Endothelial cell (in vitro differentiated cells): Measurements from ENCODE around the gene MAPK8IP1. TPM values are rescaled to one million over a fixed set of nuclear protein-coding genes. Genes with fewer than 3 reads are reported as not detected.

Experiments used
- DNase-seq: peaks from one replicate; pipeline ENCODE4 v3.0.0; 2021; ENCODE audit warnings: low spot score
- H3K27ac Mint-ChIP-seq: one replicate; pipeline ENCODE4 v1.8.0; 2021; ENCODE audit warnings: mixed read lengths, inconsistent platforms; ENCODE audit not compliant: unreplicated experiment
- H3K27me3 Mint-ChIP-seq: one replicate; pipeline ENCODE4 v1.8.0; 2021; ENCODE audit warnings: mild to moderate bottlenecking, moderate library complexity, mixed read lengths, inconsistent platforms; ENCODE audit not compliant: unreplicated experiment
- H3K36me3 Mint-ChIP-seq: one replicate; pipeline ENCODE4 v1.8.0; 2021; ENCODE audit warnings: mild to moderate bottlenecking, low read depth, mixed read lengths, inconsistent platforms; ENCODE audit not compliant: unreplicated experiment
- H3K4me1 Mint-ChIP-seq: one replicate; pipeline ENCODE4 v1.8.0; 2021; ENCODE audit warnings: mild to moderate bottlenecking, mixed read lengths, inconsistent platforms; ENCODE audit not compliant: unreplicated experiment
- H3K4me3 Mint-ChIP-seq: one replicate; pipeline ENCODE4 v1.8.0; 2021; ENCODE audit warnings: mild to moderate bottlenecking, mixed read lengths, inconsistent platforms; ENCODE audit not compliant: unreplicated experiment
- H3K9me3 Mint-ChIP-seq: one replicate; pipeline ENCODE4 v1.8.0; 2021; ENCODE audit warnings: mixed read lengths, inconsistent platforms; ENCODE audit not compliant: unreplicated experiment
- total RNA-seq: library from RNA; stranded (reverse); fragmentation: NEBNext Ultra II Directional; extraction: Animal tissue kit (Norgen Biotek cat#: 25700); gene quantifications from one replicate; pipeline ENCODE4 v1.2.1, GENCODE V29; 2021; ENCODE audit not compliant: unreplicated experiment
- TF ChIP-seq, protein P1 (sequence below): fragments of 200-600 bp; sonication (generic); IDR thresholded peaks from one replicate; pipeline ENCODE4 v1.5.0; 2021; ENCODE audit warnings: antibody characterized with exemption; ENCODE audit not compliant: unreplicated experiment

Gene MAPK8IP1
- total RNA-seq, 1 donor from 2014 or later = 3.7 TPM

DNA sequence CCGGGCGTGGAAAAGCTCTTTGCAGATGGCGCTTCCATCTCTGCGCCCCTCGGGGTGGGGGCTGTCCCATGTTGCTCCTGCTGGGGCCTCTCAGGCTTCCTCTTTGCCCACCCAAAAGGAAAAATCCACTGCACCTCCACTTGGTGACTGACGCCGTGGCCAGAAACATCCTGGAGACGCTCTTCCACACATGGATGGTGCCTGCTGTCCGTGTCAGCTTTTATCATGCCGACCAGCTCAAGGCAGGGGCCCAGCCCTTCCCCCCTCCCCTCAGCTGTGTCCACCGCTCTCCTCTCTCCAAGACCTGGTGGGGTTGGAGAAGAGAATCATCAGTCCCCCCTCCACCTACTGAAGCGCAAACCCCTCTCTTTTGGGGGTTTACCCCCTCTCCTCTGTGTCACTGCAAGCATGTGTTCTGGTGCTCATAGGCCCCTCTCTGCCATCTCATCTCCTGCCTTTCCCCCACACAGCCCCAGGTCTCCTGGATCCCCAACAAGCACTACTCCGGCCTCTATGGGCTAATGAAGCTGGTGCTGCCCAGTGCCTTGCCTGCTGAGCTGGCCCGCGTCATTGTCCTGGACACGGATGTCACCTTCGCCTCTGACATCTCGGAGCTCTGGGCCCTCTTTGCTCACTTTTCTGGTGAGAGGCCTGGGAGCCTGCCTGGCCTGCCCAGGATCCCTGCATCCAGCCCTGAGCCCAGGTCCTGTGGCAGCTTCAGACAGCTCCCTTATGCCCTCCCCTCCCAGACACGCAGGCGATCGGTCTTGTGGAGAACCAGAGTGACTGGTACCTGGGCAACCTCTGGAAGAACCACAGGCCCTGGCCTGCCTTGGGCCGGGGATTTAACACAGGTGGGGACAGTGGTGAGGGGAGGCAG lies 38.8 kb downstream of the MAPK8IP1 start:
- Mint-ChIP-seq H3K27ac (no peak overlapping the region), H3K27me3 (peaks cover 32% of the 10 kb centered on the region)
- TF ChIP-seq, protein P1, sequence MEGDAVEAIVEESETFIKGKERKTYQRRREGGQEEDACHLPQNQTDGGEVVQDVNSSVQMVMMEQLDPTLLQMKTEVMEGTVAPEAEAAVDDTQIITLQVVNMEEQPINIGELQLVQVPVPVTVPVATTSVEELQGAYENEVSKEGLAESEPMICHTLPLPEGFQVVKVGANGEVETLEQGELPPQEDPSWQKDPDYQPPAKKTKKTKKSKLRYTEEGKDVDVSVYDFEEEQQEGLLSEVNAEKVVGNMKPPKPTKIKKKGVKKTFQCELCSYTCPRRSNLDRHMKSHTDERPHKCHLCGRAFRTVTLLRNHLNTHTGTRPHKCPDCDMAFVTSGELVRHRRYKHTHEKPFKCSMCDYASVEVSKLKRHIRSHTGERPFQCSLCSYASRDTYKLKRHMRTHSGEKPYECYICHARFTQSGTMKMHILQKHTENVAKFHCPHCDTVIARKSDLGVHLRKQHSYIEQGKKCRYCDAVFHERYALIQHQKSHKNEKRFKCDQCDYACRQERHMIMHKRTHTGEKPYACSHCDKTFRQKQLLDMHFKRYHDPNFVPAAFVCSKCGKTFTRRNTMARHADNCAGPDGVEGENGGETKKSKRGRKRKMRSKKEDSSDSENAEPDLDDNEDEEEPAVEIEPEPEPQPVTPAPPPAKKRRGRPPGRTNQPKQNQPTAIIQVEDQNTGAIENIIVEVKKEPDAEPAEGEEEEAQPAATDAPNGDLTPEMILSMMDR = no peak

DNA sequence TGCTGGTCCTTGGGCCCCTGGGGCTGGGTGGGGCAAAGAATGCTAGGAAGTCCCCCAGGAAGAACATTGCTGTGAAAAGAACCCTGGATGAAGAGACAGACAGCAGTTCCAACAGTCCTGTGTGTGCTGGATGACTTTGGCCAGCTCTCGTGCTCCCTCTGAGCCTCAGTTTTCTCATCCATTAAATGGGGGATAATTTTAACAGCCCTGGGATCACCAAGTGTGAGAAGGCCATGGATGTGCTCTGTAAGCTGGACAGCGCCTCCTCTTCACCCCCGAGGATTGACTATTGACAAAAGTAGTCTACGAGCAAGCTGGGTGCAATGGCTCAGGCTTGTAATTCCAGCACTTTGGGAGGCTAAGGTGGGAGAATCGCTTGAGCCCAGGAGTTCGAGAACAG lies 39.5 kb downstream of the MAPK8IP1 start:
- H3K27ac Mint-ChIP-seq = no peak overlapping the region
- peaks cover 16% of the 10 kb centered on the region for H3K4me1 Mint-ChIP-seq
- H3K36me3 Mint-ChIP-seq = peaks cover 2% of the 10 kb centered on the region
- H3K9me3 Mint-ChIP-seq = no peaks in the 10 kb centered on the region
- TF ChIP-seq, protein P1 = no peak
- no peak overlapping the region for H3K4me3 Mint-ChIP-seq
- peaks cover 35% of the 10 kb centered on the region for H3K27me3 Mint-ChIP-seq
- DNase-seq = no peak

More for the DNA sequence above, 38.8 kb downstream of the MAPK8IP1 start:
- H3K4me1 Mint-ChIP-seq = peaks cover 16% of the 10 kb centered on the region
- peak overlapping the region; percentile 59 for H3K4me3 Mint-ChIP-seq
- no peaks in the 10 kb centered on the region for H3K36me3 Mint-ChIP-seq
- DNase-seq = no peak
- H3K9me3 Mint-ChIP-seq = no peaks in the 10 kb centered on the region

DNA sequence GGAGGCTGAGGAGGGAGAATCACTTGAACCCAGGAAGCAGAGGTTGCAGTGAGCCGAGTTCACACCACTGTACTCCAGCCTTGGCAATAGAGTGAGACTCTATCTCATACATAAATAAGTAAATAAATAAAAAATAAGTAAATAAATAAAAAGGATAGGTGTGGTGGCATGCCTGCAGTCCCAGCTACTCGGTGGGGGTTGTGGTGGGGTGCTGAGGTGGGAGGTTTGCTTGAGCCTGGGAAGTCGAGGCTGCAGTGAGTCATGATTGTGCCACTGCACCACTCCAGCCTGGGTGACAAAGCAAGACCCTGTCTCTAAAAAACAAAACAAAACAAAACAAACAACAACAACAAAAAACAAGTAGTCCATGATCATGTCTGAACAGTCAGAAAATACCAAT lies 40.1 kb downstream of the MAPK8IP1 start:
- H3K4me3 Mint-ChIP-seq = no peak overlapping the region
- peaks cover 13% of the 10 kb centered on the region for H3K4me1 Mint-ChIP-seq
- peaks cover 31% of the 10 kb centered on the region for H3K27me3 Mint-ChIP-seq
- peaks cover 5% of the 10 kb centered on the region for H3K36me3 Mint-ChIP-seq
- H3K27ac Mint-ChIP-seq = no peak overlapping the region
- DNase-seq = no peak
- H3K9me3 Mint-ChIP-seq = no peaks in the 10 kb centered on the region
- TF ChIP-seq, protein P1 = no peak

DNA sequence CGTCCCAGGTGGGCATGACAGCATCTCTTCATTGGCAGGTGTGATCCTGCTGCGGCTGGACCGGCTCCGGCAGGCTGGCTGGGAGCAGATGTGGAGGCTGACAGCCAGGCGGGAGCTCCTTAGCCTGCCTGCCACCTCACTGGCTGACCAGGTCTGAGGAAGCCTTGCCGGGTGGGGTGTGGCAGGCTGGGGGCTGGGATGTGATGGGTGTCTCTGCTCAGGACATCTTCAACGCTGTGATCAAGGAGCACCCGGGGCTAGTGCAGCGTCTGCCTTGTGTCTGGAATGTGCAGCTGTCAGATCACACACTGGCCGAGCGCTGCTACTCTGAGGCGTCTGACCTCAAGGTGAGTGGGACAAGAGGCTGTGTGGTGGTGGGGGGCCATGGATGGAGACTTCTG lies 40.5 kb downstream of the MAPK8IP1 start:
- no peak overlapping the region for H3K4me3 Mint-ChIP-seq
- TF ChIP-seq, protein P1 = no peak
- DNase-seq = no peak
- H3K9me3 Mint-ChIP-seq = no peaks in the 10 kb centered on the region
- peaks cover 30% of the 10 kb centered on the region for H3K27me3 Mint-ChIP-seq
- H3K36me3 Mint-ChIP-seq = peaks cover 5% of the 10 kb centered on the region
- H3K27ac Mint-ChIP-seq = no peak overlapping the region
- peaks cover 13% of the 10 kb centered on the region for H3K4me1 Mint-ChIP-seq
